Ishikawa (cell line): Measurements from ENCODE around the gene FGF18.

Experiments used
- CEBPB ChIP-seq: IDR thresholded peaks from 2 replicates; pipeline ENCODE4 v1.6.1; 2012
- EP300 ChIP-seq: IDR thresholded peaks from 2 replicates; pipeline ENCODE4 v1.6.1; 2012; ENCODE audit warnings: borderline replicate concordance
- NFIC ChIP-seq: IDR thresholded peaks from 2 replicates; pipeline ENCODE4 v1.6.1; 2012
- RAD21 ChIP-seq: IDR thresholded peaks from 2 replicates; pipeline ENCODE4 v1.6.1; 2012; ENCODE audit warnings: low read depth
- TAF1 ChIP-seq: IDR thresholded peaks from 2 replicates; pipeline ENCODE4 v1.6.1; 2012; ENCODE audit warnings: low read depth, mild to moderate bottlenecking
- TCF12 ChIP-seq: IDR thresholded peaks from 2 replicates; pipeline ENCODE4 v1.6.1; 2012; ENCODE audit warnings: low read depth
- YY1 ChIP-seq: IDR thresholded peaks from 2 replicates; pipeline ENCODE4 v1.6.1; 2012; ENCODE audit warnings: low read depth
- TF ChIP-seq, protein P1 (sequence below): IDR thresholded peaks from 2 replicates; pipeline ENCODE4 v1.6.1; 2012
- TF ChIP-seq, protein P2 (sequence below): IDR thresholded peaks from 2 replicates; pipeline ENCODE4 v1.6.1; 2012

DNA sequence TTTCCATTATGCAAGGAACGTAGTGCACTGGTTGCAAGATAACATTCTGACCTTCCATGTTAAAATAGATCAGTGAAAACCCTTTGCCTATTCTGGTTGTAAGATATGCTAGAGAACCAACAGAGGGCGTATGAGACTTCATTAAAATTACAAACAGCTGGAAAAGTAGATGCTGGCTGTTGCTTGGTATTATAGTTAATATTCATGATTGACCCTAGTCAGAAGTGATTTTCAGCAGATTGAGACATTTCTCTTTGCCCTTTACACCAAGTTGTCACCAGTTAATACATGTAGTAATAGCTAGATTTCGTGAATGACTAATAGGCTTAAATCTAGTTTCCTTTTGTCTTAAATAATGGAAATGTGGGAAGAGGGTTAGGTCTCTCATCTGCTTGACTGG lies 13.8 kb upstream of the FGF18 start:
- TF ChIP-seq, protein P1, sequence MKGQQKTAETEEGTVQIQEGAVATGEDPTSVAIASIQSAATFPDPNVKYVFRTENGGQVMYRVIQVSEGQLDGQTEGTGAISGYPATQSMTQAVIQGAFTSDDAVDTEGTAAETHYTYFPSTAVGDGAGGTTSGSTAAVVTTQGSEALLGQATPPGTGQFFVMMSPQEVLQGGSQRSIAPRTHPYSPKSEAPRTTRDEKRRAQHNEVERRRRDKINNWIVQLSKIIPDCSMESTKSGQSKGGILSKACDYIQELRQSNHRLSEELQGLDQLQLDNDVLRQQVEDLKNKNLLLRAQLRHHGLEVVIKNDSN = no peak
- TF ChIP-seq TCF12 = no peak
- no peak for TF ChIP-seq NFIC
- no peak for TF ChIP-seq TAF1
- TF ChIP-seq, protein P2, sequence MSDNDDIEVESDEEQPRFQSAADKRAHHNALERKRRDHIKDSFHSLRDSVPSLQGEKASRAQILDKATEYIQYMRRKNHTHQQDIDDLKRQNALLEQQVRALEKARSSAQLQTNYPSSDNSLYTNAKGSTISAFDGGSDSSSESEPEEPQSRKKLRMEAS = no peak
- TF ChIP-seq CEBPB = no peak
- no peak for TF ChIP-seq YY1
- no peak for TF ChIP-seq EP300
- TF ChIP-seq RAD21 = no peak
